ENCODE data around the gene TNNI3K.

TNNI3K gene

DNA sequence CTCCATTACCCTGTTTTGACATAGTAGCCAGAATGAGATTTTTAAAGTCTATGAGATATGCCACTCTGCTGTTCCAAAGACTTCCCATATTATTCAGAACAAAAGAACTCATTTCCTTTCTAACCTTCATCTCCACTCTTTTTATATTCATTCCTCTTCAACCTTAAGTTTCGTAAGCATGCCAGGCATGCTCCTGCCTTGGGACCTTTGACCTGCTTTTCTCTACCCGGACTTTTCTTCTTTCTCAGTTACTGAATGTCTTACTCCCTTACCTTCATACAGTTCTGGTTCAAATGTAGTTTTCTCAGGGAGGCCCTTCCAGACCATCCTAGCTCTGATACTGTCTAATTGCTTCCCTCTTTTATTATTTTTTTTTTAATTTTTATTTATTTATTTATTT is 81.1 kb downstream of the TNNI3K start:
- Histone ChIP-seq H4K20me1 (ENCODE audit: insufficient read depth, low read length) (no peaks in the 10 kb centered on the region), H3K27me3 (replicated peaks; ENCODE audit: insufficient read depth, low read length) (no peaks in the 10 kb centered on the region), H3K9ac (ENCODE audit: low read length) (no peak overlapping the region), H3K9me3 (replicated peaks; ENCODE audit: insufficient read depth, low read length) (no peaks in the 10 kb centered on the region), H3K79me2 (ENCODE audit: low read length) (no peaks in the 10 kb centered on the region), H3F3A (ENCODE audit: insufficient read depth, low read length) (no peaks in the 10 kb centered on the region), H3K4me1 (ENCODE audit: low read length) (no peaks in the 10 kb centered on the region), H3K36me3 (replicated peaks; ENCODE audit: insufficient read depth, low read length) (no peaks in the 10 kb centered on the region), H3K27ac (ENCODE audit: low read length) (no peak overlapping the region), H3K9me2 (replicated peaks; ENCODE audit: insufficient read depth, low read length) (no peaks in the 10 kb centered on the region), H2AFZ (ENCODE audit: low read length) (no peak overlapping the region), H3K4me3 (ENCODE audit: low read length) (no peak overlapping the region), H3K4me2 (ENCODE audit: low read depth, low read length) (no peak overlapping the region)
- TF ChIP-seq EZH2phosphoT487 (IDR thresholded peaks at IDR 0.05; ENCODE audit: low read length) (no peak), CTCF (IDR thresholded peaks at IDR 0.05; ENCODE audit: low read length) (no peak)
- DNase-seq, result no peak

- no peaks in the 10 kb centered on the region for H3K79me2 ChIP-seq (ENCODE audit: low read length)
- H3K4me1 ChIP-seq (ENCODE audit: low read length), result no peaks in the 10 kb centered on the region
- no peaks in the 10 kb centered on the region for H4K20me1 ChIP-seq (ENCODE audit: insufficient read depth, low read length)
- no peak overlapping the region for H3K4me2 ChIP-seq (ENCODE audit: low read depth, low read length)
- no peak for TF ChIP-seq CTCF (IDR thresholded peaks at IDR 0.05; ENCODE audit: low read length)
- TF ChIP-seq EZH2phosphoT487 (IDR thresholded peaks at IDR 0.05; ENCODE audit: low read length), result no peak
- TF ChIP-seq EZH2 (optimal IDR thresholded peaks at IDR 0.05; ENCODE audit: low read depth, low read length), result no peak
- no peak overlapping the region for H3K9ac ChIP-seq (ENCODE audit: low read length)
- no peak overlapping the region for H3K4me3 ChIP-seq (ENCODE audit: low read length)
- H3F3A ChIP-seq (ENCODE audit: insufficient read depth, low read length), result no peaks in the 10 kb centered on the region
- H3K9me3 ChIP-seq (replicated peaks; ENCODE audit: insufficient read depth, low read length), result no peaks in the 10 kb centered on the region
- H2AFZ ChIP-seq (ENCODE audit: low read length), result no peak overlapping the region
- H3K27ac ChIP-seq (ENCODE audit: low read length), result no peak overlapping the region
- DNase-seq, result no peak
- no peaks in the 10 kb centered on the region for H3K36me3 ChIP-seq (replicated peaks; ENCODE audit: insufficient read depth, low read length)
- H3K9me2 ChIP-seq (replicated peaks; ENCODE audit: insufficient read depth, low read length), result no peaks in the 10 kb centered on the region
- H3K27me3 ChIP-seq (replicated peaks; ENCODE audit: insufficient read depth, low read length), result no peaks in the 10 kb centered on the region
These were observed 82.5 kb downstream of the TNNI3K start for GRCh38 chr1:74317663-74318062.

DNA sequence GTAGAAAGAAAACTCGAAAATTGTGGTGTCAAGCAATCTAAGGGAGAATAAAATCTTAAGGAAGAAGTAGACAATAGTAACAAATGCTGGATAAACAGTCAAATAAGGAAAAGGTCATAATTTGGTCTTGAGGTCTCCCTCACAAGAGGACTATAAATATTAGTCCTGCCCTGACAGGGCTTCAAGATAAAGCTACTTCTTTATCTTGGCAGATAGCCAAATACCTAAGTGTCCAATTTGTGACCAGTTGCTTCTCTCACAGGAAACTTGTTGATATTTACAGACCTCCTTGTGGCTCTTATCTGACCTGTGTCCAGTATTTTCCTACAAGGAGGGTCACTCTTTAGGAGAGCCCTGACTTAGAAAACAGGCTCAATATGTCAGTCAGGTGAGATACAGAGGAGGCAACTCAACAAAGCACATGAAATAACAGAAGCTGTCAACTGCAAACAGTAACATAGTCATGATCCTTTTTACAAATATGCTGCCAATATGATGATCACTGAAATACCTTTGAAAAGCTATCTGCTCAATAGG is 88.8 kb downstream of the TNNI3K start:
- H3K4me1 ChIP-seq (ENCODE audit: low read length), result no peaks in the 10 kb centered on the region
- TF ChIP-seq EZH2phosphoT487 (IDR thresholded peaks at IDR 0.05; ENCODE audit: low read length) (no peak), CTCF (IDR thresholded peaks at IDR 0.05; ENCODE audit: low read length) (no peak), EZH2 (optimal IDR thresholded peaks at IDR 0.05; ENCODE audit: low read depth, low read length) (no peak)
- no peaks in the 10 kb centered on the region for H3K27me3 ChIP-seq (replicated peaks; ENCODE audit: insufficient read depth, low read length)
- H3K36me3 ChIP-seq (replicated peaks; ENCODE audit: insufficient read depth, low read length), result no peaks in the 10 kb centered on the region
- H3K4me2 ChIP-seq (ENCODE audit: low read depth, low read length), result no peak overlapping the region
- no peaks in the 10 kb centered on the region for H3K9me2 ChIP-seq (replicated peaks; ENCODE audit: insufficient read depth, low read length)
- H3K27ac ChIP-seq (ENCODE audit: low read length), result no peak overlapping the region
- H3K9ac ChIP-seq (ENCODE audit: low read length), result no peak overlapping the region
- H3F3A ChIP-seq (ENCODE audit: insufficient read depth, low read length), result no peaks in the 10 kb centered on the region
- H3K4me3 ChIP-seq (ENCODE audit: low read length), result no peak overlapping the region
- H3K9me3 ChIP-seq (replicated peaks; ENCODE audit: insufficient read depth, low read length), result no peaks in the 10 kb centered on the region
- no peaks in the 10 kb centered on the region for H3K79me2 ChIP-seq (ENCODE audit: low read length)
- no peaks in the 10 kb centered on the region for H4K20me1 ChIP-seq (ENCODE audit: insufficient read depth, low read length)
- no peak for DNase-seq
- H2AFZ ChIP-seq (ENCODE audit: low read length), result no peak overlapping the region
